Lower lobe of right lung (tissue), 2 donors: Measurements from ENCODE around the gene YES1. TPM values are rescaled to one million over a fixed set of nuclear protein-coding genes. Genes with fewer than 3 reads are reported as not detected.
"Not testable (repeated sequence)": the region's sequence is repeated elsewhere in the genome, so short reads cannot be mapped to it uniquely, and the experiment has no call there.

Experiments
- ATAC-seq, 2 donors: fragments of 200-7000 bp; cut with Tn5 transposase; one replicate each; pipeline ENCODE4 v1.9.1; 2020 to 2022; ENCODE audit warnings: mild to moderate bottlenecking in 2 of 2, moderate library complexity in 2 of 2
- DNase-seq: peaks from one replicate; pipeline ENCODE4 v3.0.0-alpha.2; 2020
- H3K27ac ChIP-seq: fragments of 200-600 bp; one replicate; pipeline ENCODE4 v1.8.0; 2022
- H3K27me3 ChIP-seq: fragments of 200-600 bp; one replicate; pipeline ENCODE4 v1.8.0; 2022; ENCODE audit warnings: low read depth
- H3K36me3 ChIP-seq: fragments of 200-600 bp; one replicate; pipeline ENCODE4 v1.8.0; 2022; ENCODE audit warnings: mild to moderate bottlenecking
- H3K4me1 ChIP-seq: fragments of 200-600 bp; one replicate; pipeline ENCODE4 v1.8.0; 2022
- H3K4me3 ChIP-seq: fragments of 200-600 bp; one replicate; pipeline ENCODE4 v1.8.0; 2022; ENCODE audit warnings: mild to moderate bottlenecking
- H3K9me3 ChIP-seq: fragments of 200-600 bp; one replicate; pipeline ENCODE4 v1.8.0; 2022
- intact Hi-C: fragments of 100-400 bp; cut with DNase I; formaldehyde crosslinking; loops from one replicate; pipeline ENCODE4 v1.11.0; 2022
- total RNA-seq: library from RNA; stranded (reverse); fragmentation: NEBNext Ultra II Directional; extraction: Animal tissue kit (Norgen Biotek cat#: 25700); gene quantifications from one replicate; pipeline ENCODE4 v1.2.1, GENCODE V29; 2021
- TF ChIP-seq, protein P1 (sequence below): fragments of 200-600 bp; IDR thresholded peaks from one replicate; pipeline ENCODE4 v1.8.0; 2022; ENCODE audit warnings: antibody characterized with exemption, mild to moderate bottlenecking
- donor health status: DM: no; HTN: yes; CAD: no; lungs with severe emphysema.

The YES1 gene
- total RNA-seq, 1 donor from 2014 or later = 42.0 TPM

DNA sequence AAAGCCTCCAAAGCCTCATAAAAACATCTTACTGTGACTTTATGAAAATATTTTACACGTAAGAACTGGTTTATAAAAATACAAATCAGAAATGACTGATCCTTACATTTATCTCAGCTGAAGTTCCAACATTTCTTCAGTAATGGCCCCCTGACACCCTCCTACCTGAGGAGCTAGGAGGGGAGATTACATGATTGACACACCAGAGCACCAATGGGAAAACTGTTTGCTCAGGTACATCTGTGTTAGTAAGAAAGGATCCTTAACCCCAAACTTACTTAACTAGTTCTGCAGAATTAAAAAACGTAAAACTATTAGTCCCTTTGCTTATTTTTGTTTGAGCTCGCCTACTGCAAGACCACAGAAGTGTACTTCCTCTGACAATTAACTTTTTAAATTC, 126.6 kb downstream of the YES1 start:
- intact Hi-C loops = no loop called here
- Histone ChIP-seq H3K4me3 (no peak overlapping the region), H3K27me3 (no peaks in the 10 kb centered on the region), H3K4me1 (no peaks in the 10 kb centered on the region), H3K36me3 (peaks cover 58% of the 10 kb centered on the region), H3K27ac (no peak overlapping the region), H3K9me3 (no peaks in the 10 kb centered on the region)
- no peak for DNase-seq
- TF ChIP-seq, protein P1, sequence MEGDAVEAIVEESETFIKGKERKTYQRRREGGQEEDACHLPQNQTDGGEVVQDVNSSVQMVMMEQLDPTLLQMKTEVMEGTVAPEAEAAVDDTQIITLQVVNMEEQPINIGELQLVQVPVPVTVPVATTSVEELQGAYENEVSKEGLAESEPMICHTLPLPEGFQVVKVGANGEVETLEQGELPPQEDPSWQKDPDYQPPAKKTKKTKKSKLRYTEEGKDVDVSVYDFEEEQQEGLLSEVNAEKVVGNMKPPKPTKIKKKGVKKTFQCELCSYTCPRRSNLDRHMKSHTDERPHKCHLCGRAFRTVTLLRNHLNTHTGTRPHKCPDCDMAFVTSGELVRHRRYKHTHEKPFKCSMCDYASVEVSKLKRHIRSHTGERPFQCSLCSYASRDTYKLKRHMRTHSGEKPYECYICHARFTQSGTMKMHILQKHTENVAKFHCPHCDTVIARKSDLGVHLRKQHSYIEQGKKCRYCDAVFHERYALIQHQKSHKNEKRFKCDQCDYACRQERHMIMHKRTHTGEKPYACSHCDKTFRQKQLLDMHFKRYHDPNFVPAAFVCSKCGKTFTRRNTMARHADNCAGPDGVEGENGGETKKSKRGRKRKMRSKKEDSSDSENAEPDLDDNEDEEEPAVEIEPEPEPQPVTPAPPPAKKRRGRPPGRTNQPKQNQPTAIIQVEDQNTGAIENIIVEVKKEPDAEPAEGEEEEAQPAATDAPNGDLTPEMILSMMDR = no peak
- ATAC-seq = no peak

DNA sequence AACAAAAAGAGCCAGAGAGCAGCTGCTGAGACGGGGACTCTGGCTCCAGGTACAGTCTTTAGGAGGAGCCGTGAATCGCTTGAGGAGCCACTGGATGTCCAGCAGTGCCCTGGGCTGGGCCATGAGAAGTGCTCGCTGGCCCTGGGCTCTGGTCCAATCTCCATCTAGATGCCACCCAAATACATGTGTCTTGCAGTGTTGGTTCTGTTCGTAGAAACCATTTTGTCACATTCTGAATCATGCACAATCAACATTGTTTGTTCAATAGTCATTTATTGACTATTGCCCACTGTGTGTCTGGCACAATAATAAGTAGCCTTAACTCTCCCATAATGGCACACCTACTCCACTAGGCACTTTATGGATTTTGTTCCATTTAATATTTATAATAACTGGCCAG, 128.5 kb downstream of the YES1 start:
- Histone ChIP-seq H3K9me3 (no peaks in the 10 kb centered on the region), H3K27ac (no peak overlapping the region), H3K27me3 (no peaks in the 10 kb centered on the region), H3K36me3 (peaks cover 68% of the 10 kb centered on the region), H3K4me1 (no peaks in the 10 kb centered on the region), H3K4me3 (no peak overlapping the region)
- TF ChIP-seq, protein P1 = no peak
- DNase-seq (no peak), ATAC-seq (no peak)
- intact Hi-C loops = no loop called here

DNA sequence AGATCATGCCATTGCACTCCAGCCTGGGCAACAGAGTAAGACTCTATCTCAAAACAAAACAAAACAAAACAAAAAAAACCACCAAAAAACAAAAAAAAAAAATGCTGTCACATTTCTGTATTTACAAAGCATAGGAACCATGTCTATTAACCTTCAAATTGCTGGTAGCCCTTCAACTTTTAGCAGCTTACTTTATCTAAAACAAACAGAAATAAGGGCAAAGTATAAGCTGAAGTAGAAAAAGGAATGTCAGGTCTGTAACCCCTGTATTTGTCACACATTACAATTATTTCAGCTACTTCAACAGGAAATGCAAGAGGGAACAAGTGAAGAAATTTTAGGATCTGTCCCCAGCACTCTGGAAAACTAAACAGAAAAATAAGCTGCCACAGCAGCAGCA, 129.2 kb downstream of the YES1 start:
- Histone ChIP-seq H3K4me3 (no peak overlapping the region), H3K4me1 (no peaks in the 10 kb centered on the region), H3K36me3 (peaks cover 68% of the 10 kb centered on the region), H3K9me3 (no peaks in the 10 kb centered on the region), H3K27ac (no peak overlapping the region), H3K27me3 (no peaks in the 10 kb centered on the region)
- TF ChIP-seq, protein P1 = no peak
- ATAC-seq (no peak), DNase-seq (no peak)
- intact Hi-C loops = no loop called here

DNA sequence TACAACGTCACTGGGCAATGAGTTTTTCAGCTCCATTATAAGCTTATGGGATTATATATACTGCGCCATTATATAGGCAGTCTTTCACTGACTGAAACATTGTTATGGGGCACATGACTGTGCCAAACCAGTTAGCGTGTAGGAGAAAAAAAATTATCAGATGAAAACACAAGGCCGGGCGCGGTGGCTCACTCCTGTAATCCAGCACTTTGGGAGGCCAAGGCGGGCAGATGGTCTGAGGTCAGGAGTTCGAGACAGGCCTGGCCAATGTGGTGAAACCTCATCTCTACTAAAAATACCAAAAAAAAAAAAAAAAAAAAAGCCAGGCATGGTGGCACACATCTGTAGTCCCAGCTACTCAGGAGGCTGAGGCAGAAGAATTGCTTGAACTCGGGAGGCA, 129.6 kb downstream of the YES1 start:
- ATAC-seq, DNase-seq, H3K9me3 ChIP-seq, H3K27ac ChIP-seq, H3K4me1 ChIP-seq, H3K4me3 ChIP-seq, H3K27me3 ChIP-seq, intact Hi-C loops: not testable (repeated sequence)
- peaks cover 70% of the 10 kb centered on the region for H3K36me3 ChIP-seq

DNA sequence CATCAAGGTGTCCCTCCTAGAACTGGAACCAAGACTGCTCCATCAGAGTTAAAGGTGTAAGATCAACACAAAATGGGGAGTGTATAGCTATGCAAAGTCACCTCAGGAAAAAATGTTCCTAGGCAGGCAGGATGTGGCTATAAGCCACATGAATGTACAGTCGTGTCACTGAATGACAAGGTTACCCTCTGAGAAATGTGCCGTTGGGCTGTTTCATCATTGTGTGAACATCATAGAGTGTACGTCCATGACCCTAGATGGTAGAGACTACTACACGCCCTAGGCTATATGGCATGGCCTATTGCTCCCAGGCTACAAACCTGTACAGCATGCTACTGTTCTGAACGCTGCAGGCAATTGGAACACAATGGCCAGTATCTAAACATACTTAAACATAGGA, 130.1 kb downstream of the YES1 start:
- peaks cover 70% of the 10 kb centered on the region for H3K36me3 ChIP-seq
- no peak for ATAC-seq

DNA sequence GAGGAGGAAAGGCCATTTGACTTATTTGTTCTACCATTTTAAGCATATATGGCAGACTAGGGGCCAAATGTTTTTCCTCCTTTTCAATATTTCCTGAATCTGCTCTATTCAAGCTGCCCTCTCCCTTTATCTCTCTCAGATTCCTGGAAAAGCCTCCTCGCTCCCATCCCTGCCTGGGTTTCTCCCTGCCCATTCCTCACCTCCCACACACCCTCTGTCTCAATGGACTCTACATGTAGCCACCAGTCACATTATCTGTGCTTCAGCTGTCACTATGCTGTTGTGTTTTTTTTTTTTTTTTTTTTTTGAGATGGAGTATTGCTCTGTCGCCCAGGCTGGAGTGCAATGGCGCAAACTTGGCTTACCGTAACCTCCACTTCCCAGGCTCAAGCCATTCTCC, 131.7 kb downstream of the YES1 start:
- Histone ChIP-seq H3K4me1 (no peaks in the 10 kb centered on the region), H3K27ac (no peak overlapping the region), H3K4me3 (no peak overlapping the region), H3K36me3 (peaks cover 79% of the 10 kb centered on the region), H3K27me3 (no peaks in the 10 kb centered on the region), H3K9me3 (no peaks in the 10 kb centered on the region)
- ATAC-seq = no peak
- intact Hi-C loops = no loop called here
- DNase-seq = no peak
- TF ChIP-seq, protein P1 = no peak

More for the DNA sequence above, 130.1 kb downstream of the YES1 start:
- intact Hi-C loops = no loop called here
- H3K4me3 ChIP-seq = no peak overlapping the region
- H3K9me3 ChIP-seq = no peaks in the 10 kb centered on the region
- TF ChIP-seq, protein P1 = no peak
- no peak overlapping the region for H3K27ac ChIP-seq
- no peaks in the 10 kb centered on the region for H3K27me3 ChIP-seq
- no peaks in the 10 kb centered on the region for H3K4me1 ChIP-seq
- no peak for DNase-seq
